CD4-positive, alpha-beta T cell treated with Interleukin-4 for 4 hours (primary cell): ENCODE measurements around the gene OLFML2A.
A peak's percentile ranks its signal among the peaks of the same experiment; 100 is the strongest.
"Not testable (repeated sequence)": the region's sequence is repeated elsewhere in the genome, so short reads cannot be mapped to it uniquely, and the experiment has no call there.

Source experiments
- DNase-seq: peaks from one replicate; pipeline ENCODE4 v3.0.0-alpha.2; 2020

OLFML2A gene

DNA sequence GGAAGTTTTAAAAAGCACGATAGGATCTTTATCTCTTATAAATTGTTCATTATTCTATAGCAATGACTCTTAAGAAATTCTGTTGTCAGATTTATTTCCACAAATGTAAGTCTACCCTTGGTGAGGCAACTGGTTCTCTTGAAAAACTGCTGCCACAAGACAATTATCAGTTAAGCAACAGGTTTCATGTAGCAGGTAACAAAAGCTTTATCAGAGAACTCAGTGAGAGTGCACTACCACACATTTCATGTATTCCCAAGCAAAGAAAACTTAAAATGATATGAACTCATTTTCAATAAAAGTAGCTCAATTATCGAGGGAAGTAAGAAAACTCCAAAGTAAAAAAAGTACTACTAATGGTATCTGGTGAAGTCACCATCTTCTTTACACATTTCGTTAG lies 15.2 kb upstream of the OLFML2A start:
- no peak for DNase-seq

DNA sequence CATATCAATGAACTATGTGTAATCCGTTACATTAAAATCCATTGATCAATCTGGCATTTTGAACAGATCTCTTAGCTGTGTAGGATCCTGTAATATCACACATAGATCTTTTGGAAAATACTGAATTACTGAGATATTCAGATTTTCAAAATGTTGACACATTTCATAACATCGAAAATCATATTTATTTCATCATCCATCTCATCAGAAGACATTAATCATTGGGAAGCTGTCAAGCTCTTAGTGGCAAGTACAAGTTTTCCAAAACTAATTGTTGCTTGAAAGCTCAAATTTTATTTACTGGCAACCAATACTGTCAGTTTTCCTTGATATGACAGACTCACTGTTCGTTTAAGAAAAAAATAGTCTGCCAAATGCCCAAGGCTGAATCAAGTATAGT lies 14.3 kb upstream of the OLFML2A start:
- no peak for DNase-seq

DNA sequence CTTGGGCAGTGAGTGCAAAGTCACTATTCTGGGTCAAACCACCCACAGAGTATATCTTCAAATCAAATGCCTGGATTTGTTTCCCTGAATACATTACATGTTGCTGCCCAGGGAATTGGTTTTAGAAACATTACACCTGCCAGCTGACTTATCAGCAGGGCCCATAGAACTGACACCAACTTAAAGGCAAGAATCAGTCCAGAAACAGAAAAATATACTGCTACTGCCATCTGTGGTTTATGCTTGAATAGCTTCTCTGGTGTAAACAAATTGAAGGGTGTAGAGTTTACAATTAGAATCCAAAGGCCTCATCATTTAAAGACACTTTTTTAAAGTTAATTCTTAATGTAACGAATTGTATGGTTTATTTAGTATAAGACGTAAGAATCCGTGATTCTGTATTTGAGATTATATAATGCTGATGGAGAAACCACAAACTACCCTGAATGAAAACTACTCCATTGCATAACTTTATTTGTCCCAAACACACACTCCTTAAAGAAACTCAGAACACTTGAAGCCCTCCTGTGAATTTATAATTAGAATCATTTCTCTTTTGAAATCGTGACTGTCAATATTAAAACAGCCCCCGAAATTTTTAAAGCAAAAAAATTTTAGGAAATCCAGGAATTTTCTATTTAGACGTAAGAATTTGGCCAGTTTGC lies 12.0 kb upstream of the OLFML2A start:
- no peak for DNase-seq

DNA sequence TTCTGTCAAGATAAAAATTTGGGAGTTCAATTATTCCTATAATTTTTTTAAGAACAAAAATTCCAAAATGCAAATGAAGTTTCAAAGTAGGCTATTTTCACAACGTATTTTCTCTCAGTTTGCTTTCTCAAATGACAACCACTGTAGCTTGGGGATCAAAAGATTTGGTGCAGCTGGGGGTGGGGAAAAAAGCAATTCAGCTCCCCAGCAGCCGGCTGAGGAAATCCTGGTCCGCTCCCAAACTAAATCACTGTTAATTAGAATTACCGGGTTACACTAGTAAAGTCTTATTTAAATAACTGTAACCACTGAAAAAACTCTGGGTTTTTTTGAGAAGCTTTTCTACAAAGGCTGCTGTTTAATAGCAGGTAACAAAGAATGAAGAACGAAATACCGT lies 11.5 kb upstream of the OLFML2A start:
- DNase-seq = no peak

DNA sequence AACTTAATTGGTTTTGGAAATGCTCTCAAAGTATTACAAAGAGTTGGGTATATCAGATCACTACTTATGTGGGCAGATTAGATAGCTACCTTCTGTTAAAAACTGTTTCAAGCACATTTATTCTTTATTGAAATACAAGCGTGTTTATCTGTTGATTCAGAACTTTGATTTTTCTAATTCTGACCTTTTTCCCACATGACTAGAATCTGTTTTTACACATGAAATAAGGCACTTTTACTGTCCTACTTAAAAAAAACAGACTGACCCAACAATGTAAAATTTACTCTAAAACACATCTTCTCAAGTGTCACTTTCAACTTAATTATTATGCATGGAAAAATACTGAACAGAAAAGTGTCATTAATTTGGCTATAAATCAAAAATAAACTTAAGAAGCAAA lies 10.6 kb upstream of the OLFML2A start:
- DNase-seq = no peak

DNA sequence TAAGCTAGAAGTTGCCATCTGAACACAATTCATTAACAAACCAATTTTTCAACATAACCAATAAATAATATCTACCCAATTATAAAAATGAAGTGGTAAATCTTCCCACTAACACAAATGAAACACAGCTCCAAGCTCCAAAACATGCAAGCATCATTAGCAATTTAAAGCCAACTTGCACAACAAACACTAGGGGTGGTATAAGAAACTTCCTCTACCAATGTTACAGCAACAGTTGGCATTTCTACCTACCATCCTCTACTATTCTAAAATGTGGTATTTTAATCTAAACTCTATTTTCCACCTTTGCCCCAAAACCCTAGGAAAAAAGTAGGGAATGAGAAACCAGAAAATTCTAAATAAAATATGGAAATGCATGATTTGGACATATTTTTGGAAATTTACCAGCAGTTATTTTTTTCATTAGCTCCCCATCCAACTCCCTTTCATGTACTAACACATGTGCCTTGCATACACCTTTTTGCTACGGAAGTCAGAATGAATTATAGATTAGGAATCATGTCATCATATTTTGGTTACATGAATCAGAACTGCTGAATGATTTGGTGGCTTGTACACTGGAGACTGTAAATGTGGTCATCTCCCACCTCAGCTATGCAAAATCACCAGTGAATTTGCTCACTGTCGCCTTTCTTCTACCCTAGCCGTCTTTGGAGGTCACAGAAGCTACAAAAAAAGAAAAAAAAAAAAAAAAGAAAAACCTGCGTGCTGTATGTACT lies 9.9 kb upstream of the OLFML2A start:
- no peak for DNase-seq

DNA sequence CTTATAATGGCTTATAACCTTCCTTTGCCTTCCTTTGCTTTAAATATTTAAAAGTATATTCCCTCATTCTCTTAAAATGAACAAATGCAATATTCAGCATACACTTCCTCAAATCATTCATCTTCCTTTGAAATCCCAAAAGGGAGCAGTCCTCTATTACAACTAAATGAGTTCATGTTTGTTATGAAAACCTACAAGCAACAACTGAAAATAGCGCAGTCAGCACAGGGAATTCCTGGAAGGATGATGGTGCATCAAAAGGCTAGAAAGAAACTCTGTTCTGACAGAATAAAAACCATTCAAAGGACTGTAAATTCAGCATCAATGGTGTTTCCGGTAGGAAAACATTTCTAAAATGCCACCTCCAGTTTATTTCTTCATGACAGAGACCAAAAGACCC lies 9.1 kb upstream of the OLFML2A start:
- no peak for DNase-seq

DNA sequence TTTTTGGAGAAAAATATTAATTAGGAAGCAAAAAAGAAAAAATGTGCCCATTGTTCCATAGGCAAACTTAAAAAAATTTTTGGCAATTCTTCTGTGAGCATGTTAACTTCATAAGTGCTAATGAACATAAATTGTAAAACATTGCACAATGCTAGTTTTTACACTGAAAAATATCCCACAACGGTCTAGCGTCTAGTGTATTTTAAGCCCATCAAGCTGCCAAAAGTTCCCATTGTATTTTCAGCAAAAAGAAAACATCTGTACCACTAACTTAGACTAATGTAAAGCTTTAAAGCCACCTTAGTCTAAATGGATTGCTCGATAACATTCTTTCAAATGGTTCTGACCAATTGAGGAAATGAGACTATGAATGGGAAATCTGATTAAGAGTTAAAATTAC lies 8.6 kb upstream of the OLFML2A start:
- no peak for DNase-seq

DNA sequence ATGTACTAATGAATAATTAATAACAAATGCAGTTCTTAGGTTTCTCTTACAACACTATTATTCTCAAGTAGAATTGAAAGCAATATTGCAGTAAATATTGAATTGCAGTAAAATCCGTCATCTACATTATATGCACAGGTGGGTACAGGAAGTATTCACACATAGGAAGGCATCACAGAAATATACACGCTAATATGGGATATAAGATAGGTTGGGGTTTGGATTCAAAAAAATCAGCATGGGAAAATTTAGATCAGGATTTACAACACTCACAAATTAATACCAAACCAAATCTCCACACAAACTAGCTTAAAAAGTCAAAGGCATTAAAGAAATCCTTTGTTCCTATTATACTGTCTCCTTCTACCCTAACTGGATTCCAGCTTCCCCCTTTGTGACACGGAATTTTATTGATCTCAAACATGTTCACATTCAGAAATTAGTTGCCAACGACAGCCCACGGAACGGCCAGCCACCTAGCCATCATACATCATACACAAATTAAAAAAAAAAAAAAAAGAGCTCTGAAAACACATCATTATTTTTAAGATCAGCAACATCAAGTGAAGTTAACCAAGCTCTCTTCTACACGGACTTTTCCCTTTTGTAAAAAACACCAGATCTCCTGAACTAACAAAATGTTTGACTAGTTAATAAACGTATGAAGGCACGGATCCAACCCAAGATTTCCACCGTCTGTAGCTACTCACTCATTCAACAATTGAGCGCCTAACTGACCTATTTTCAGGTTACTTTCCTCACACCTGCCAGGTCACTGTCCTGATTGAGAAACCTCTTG lies 8.0 kb upstream of the OLFML2A start:
- no peak for DNase-seq

DNA sequence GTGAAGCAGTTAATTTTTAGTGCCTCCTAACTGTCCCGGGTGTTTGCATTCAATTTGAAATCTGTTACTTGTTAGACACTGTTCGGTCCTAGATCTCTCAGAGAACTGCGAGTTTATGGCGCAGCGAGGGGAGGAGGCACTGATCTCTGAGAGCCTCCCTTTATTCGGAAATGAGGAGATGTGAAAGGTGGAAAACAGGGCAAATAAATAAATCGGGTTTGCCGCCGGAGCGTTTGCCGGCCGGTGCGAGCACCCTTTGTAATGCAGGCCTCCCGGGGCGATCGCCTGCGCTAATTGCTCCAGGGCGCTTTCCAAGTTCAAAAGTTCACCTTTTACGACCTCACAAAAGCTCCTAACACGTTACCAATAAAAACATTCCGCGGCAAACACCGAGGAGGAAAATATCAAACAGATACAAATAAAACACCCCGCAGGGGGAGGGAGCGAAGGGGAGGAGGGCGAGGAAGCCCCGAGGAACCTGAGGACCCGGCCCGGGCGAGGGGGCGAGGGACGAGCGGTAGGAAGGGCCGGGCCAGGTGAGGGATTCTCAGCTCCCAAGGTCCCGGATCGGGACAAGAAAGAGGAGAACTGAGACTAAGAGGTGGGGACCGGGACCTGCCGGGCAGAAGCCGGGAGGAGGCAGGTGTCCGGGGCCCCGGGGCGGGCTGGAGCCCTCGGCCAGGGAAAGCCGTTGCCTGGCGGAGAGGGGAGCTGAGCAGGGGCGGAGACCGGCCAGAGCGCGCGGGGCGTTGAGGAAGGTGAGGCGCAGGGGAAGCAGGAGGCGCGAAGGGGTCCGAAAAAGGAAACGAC lies 7.2 kb upstream of the OLFML2A start:
- DNase-seq = no peak

DNA sequence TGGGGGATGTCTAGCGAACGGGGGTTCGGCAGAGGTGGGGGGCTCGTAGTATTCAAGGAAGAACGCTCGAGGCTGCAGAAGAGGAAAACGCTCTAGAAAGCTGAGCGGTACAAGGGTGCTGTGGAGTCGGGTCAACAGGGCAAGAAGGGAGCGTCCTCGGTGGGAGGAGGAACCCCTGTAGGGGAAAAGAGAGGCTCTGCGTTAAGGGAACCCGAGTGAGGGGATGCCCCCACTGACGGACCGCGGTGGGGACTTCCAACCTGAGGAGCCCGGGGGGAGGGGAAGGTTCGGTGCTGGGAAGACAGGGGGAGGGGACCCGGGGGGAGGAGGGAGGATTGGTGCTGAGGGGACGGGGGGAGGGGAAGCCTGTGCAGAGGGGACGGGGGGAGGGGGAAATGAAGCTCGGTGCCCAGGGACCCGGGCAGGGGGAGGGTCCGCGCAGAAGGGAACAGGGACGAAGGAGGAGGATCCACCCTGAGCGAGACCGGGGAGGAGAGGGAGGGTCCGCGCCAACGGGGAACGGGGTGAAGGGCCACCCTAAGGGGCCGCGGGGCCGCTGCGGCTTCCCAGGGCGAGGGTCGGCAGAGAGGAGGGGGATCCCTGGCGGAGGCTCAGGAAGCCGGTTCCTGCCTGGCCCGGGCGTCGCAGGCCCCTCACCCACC lies 6.4 kb upstream of the OLFML2A start:
- no peak for DNase-seq

DNA sequence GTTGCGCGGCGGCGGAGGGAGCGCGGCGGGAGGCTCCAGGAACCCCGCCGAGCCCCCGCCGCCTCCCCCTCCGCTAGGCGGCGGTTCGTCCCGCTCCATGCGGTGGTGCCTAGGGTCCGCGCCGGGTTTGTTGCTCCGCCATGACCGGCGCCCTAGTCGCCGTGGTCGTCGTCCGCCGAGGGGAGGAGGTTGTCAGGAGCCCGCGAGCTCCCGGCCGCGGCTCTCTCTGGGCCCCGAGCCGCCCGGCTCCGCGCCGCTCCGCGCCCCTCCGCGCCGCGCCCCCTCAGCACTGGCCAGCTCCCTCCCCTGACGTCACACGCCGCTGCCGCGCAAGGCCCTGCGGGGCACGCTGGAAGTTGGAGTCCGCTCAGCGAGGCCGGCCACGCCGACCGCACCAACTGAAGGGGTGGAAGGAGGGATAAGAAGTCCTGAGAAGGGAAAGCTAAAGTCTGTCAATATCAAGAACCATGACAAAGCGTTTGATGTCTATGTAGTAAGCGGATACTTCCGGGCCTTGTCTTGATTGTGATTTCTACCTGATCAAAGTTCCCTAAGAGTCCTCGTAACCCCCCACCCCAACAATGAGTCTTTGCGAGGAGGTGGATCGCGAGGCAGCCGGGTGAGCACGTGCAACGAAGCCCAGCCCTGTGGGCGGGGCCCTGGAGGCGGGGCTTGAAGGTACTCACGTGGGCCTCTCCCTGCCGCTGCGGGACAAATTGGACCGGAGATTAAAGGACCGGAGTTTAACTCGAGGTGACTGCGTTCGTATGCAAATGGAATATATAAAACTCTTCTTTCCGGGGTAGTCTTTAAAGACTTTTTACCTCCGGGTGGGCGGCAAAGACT lies 5.7 kb upstream of the OLFML2A start, which contains the start of gene NR6A1:
NR6A1 (minus strand) TSS at position 291 of the 846 bp plus-strand sequence.
- peak; percentile 91 for DNase-seq

DNA sequence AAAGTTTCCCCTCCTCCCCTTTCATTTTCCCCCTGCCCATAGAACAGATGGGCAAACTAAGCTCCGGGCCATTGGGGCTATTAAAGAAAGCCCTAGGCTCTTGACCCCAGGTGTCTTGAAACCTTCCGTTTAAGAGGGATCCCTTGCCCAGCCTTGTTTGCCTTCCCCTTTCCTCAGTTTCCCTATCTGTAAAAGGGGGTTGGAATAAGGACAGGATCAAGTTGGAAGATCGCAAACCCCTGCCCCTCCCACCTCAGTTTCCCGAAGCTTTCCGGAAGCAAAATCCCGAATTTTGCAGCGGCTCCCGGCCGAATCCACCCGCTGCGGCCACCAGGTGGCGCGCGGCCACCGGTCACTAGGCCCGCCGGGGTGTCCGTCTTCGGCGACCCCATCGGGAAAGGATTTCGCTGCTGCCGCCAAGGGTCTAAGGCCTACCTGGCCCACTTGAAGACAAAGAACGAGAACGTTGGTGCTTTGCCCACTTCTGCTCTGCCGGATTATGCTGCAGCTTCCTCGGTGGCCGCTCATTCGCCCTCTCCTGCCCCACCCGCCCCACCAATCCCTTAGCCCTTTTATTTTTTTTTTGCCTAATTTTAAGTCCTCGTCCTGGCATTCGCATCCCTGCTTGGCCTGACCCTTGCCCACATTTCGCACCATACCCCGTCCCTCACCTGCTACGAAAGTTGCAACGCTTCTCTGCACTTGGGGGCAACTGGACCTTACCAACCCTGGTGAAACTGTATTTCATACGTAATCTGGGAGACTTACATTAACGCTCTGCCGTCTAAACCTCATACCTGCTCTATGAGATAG lies 4.9 kb upstream of the OLFML2A start:
- no peak for DNase-seq

DNA sequence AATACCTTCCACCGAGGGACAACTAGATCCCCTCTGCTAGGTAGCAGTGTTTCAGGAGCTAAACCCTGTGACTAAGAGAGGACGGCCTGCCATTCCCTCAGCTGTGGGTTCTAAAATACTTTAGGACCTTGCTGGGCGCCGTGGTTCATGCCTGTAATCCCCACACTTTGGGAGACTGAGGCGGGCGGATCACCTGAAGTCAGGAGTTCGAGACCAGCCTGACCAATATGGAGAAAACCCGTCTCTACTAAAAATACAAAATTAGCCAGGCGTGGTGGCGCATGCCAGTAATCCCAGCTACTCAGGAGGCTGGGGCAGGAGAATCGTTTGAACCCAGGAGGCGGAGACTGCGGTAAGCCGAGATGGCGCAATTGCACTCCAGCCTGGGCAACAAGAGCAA lies 4.1 kb upstream of the OLFML2A start:
- not testable (repeated sequence) for DNase-seq

DNA sequence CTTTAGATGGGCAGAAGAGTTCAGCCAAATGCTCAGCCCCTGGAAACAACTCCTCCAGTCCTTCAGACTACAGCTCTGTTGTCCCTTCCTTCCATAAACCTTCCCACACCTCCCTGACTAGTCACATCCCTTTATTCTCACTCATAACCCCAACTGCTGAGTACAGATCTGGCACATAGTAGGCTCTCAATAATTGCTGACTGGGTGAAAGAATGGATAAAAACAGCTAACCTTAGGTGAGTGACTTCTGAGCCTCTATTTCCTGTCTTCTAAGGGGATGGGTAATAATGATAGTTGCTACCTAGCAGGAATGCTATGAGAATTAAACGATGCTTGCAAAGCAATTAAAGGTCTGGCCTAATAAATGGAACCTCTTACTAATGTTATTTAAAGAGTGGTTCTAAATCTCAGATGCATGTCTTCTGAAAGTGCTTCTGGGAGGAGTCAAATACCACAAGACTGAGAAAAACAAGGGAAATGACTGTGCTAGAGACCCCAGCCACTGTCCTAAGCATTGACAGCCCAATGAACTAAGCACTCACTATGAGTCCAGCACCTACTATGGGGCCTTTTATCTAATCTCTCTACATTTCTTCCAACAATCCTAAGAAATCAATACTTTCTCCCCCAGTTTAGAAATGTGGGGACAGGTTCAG lies 3.3 kb upstream of the OLFML2A start:
- no peak for DNase-seq

DNA sequence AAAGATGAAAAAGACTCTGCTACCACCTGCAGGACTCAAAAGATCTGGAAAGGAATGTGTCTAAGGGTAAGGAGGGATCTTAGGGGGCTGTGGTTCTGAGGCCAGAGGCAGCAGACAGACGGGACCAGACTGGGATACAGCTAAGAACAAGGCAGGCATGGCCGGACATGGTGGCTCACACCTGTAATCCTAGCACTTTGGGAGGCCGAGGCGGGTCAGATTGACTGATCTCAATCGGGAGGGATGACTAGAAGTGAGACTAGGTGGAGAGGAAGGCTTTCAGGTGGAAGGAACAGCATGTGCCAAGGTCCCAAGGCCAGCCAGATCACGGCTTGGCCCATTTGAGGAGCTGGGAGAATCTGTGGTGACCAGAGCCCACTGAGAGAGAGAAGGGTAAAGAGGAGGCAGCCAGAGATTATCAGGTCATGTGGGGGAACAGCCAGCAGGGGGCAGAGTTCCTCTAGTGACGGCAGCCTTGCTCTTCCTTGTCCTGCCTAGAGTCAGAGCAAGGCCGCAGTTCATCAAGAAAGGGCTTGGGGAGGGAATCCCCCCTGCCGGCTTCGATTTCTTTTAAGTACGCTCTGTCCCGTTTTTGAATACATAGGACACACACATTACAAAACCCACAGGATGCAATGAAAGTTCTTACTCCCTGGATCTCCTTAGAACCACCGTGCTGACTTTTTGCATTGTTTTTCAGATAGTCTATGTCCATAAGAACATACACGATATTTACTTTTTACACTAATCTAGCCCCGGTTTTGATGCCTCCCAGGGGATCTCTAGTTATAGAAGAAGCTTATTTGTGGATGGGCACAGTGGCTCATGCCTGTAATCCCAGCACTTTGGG lies 2.6 kb upstream of the OLFML2A start:
- DNase-seq = peak; percentile 75

DNA sequence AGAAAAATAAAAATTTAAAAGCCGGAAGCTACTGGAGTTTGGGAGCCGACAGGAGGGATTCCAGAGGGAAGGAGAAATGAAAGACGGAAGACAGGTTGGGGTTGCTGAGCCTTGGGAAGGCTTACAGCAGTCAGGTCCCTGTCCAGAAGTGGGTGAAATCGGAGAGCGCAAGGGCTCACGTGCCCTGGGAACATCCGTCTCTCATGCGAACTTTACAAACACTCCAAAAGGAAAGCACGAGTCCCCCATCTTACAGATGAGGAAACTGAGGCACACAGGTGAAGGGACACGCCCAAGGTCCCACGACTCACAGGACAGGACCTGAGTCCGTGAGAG lies 347 bp upstream of the OLFML2A start:
- no peak for DNase-seq

DNA sequence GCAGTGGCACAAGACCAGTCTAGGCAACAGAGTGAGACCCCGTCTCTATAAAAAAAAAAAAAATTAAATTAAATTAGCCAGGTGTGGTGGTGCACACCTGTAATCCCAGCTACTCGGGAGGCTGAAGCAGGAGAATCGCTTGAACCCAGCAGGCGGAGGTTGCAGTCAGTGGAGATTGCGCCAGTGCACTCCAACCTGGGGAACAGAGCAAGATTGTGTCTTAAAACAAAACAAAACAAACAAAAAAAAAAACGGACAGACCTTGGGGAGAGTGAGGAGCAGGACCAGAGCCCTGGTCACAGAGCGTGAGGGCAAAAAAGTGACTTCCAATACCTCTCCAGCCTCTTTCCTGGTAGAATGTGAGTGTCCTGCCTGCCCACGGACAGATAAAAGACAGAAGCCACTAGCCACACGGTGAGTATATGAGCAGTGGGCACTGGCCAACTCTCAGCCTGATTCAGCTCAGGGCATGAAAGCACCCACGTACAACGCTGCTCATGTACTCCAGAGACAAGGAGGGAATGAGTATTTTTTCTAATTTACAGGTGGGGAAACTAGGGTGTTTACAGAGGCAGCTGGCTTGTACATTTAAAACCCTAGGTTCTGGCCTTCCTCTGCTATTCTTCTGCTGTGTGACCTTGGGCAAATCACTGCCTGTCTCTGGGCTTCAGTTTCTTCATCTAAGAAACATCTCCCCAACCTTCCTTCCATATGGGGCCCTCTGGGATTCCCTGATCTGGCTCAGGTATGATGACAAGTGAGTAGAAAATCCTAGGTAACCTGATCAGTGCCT lies 1.8 kb downstream of the OLFML2A start:
- DNase-seq = no peak
